Retinal pigment epithelial cell (primary cell): Measurements from ENCODE around the gene BTNL9.

Experiments used
- DNase-seq: peaks from one replicate; pipeline ENCODE4 v3.0.0-alpha.2; 2010; ENCODE audit warnings: low read depth
- H3K4me3 ChIP-seq: 2 replicates; pipeline ENCODE4 v1.5.1; 2011; ENCODE audit warnings: mild to moderate bottlenecking, low read length, control low read depth, moderate library complexity
- CTCF ChIP-seq: conservative IDR thresholded peaks from 2 replicates; pipeline ENCODE4 v1.5.1; 2011; ENCODE audit warnings: low read depth, low read length, control low read depth, inconsistent platforms

The BTNL9 gene

DNA sequence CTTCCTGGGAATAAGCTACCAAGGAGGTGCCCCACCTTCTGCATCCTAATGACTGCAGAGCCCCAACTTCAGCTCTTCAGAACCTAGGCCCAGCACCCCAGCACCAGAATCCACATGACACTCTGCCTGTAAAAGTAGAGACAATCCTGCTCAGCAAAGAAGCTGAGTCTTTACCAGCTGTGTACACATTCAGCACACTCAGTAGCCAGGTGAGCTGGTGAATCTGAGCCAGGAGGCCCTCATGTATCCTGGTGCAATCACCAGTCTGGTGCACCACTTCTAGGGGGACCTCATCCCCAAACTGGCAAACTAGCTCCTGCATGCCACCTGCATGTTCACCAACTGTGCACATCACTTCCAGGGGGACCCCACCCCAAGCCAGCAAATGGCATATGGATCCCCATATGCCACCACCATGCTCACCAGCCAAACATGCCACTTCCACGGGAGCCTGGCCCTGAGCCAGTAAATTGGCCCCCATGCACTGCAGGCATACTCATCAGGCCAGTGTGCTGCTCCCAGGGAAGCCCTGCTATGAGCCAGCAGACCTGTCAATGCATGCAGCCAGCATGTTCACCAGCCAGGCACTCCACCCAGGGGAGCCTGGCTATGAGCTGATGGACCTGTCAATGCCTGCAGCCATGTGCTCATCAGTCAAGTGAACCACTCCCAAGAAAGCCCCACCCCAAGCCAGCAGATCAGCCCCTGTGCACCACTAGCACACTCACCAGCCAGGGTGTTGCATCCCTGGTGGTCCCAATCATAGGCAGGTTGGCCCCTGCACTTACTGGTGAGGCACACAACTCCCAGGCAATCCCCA, 15.6 kb upstream of the BTNL9 start:
- DNase-seq = no peak
- no peak overlapping the region for H3K4me3 ChIP-seq
- no peak for TF ChIP-seq CTCF

DNA sequence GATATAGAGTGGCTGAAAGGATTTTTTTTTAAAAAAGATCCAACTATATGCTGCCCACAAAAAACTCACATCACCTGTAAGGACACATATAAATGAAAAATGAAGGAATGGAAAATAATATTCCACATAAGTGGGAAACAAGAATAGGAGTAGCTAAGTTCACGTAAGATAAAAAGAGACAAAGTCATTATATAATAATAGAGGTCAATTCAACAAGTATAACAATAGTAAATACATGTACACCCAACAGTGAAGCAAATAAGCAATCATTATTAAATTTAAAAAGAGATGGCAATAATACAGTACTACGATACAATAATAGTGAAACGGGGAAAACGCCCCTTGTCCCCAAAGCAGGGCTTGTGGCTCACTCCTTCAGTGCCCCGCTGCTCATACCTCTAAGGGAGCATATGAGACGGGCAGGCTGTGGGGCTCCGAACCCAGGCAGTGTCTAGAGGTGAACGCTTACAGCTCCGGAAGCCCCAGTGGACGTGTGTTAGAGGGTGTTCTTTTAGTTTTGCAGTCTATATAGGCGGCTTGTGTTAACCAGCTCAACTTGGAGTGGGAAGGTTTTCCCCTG, 12.5 kb upstream of the BTNL9 start:
- no peak for TF ChIP-seq CTCF
- no peak for DNase-seq
- H3K4me3 ChIP-seq = no peak overlapping the region

GRCh38 chr5:181028032-181028819, 11.8 kb upstream of the BTNL9 start:
- no peak overlapping the region for H3K4me3 ChIP-seq
- TF ChIP-seq CTCF = no peak
- no peak for DNase-seq

- no peak for TF ChIP-seq CTCF
Measured at GRCh38 chr5:181031716-181032115, 8.3 kb upstream of the BTNL9 start.

DNA sequence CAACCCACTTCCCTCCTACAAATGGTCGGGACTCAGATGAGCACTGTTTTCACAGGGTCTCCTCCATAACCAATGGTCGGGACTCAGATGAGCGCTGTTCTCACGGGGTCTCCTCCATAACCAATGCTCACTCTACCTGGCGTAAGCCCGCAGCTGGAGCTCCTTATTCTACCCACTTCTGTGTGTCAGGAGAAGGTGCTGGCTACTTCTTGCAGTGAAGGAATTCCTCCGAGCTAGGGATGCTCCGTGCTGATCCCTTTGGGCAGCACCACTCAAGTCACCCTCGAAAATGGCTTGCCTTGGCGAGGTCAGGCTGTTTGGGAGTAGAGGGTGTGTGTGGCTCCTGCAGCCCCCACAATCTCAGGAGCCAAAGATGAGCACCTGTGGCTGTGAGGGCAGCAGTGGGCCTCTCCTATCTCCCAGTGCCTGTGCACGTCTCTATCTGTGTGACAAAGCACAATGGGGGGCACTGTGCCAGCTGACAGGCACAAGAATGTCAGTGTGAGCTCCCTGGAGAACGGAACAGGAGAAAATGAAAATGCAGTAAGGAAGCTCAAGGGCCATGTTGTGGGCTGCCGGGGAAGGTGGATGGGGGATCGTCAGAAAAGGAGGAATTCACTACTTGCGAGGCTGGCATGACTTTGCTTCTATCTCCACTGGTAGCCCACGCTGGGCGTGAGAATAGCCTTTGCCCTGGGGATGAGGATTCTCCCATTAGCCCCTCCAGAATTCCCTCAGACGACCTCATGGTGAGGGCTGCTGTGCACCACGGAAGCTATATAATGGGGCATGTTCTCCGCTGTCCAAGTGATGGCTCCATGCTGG, 3.9 kb upstream of the BTNL9 start:
- TF ChIP-seq CTCF = no peak
- no peak for DNase-seq
- no peak overlapping the region for H3K4me3 ChIP-seq

More at GRCh38 chr5:181031716-181032115, 8.3 kb upstream of the BTNL9 start:
- no peak for DNase-seq
- H3K4me3 ChIP-seq = no peak overlapping the region

DNA sequence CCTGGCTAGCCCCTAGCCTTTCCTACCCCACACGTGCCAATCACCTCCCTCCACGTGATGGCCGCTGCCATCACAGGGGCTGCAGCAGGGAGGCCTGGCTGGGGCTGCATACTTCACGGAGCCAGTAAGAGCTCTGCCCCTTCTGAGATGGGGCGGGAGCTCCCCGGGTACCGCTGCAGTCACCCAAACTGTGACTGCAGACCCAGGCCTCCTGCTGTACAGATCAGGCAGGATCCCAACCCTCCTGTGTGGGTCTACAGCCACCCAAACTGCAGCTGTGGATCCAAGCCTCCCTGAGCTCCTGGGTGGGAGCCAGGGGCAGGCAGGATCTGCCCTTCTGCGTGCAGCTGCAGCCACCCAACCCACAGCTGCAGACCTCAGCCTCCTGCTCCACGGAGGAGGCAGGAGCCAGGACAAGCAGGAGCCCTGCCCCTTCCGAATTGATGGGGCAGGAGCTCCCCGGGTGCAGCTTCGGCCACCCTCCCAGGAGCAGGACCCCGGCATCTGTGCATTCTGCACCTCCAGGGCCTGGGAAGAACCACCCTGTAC, 3.2 kb upstream of the BTNL9 start:
- no peak overlapping the region for H3K4me3 ChIP-seq
- TF ChIP-seq CTCF = no peak

More for the DNA sequence above, 3.2 kb upstream of the BTNL9 start:
- no peak for DNase-seq
